Smooth muscle cell (in vitro differentiated cells): ENCODE results near the gene ARVCF. TPM values are rescaled to one million over a fixed set of nuclear protein-coding genes. Genes with fewer than 3 reads are reported as not detected.

Source experiments
- DNase-seq: peaks from one replicate; lab custom pipeline; 2025; ENCODE audit not compliant: unreplicated experiment; lab: John Stamatoyannopoulos, UW
- H2AFZ ChIP-seq: fragments of 200-600 bp; sonication (generic); 2 replicates; pipeline ENCODE4 v1.6.0; 2016; ENCODE audit warnings: antibody characterized with exemption, low read depth, mild to moderate bottlenecking
- H3F3A ChIP-seq: fragments of 200-600 bp; sonication (generic); 2 replicates; pipeline ENCODE4 v1.6.0; 2017; ENCODE audit warnings: antibody characterized with exemption, low read depth
- H3K27ac ChIP-seq: fragments of 200-600 bp; sonication (generic); 2 replicates; pipeline ENCODE4 v1.5.1; 2016; ENCODE audit warnings: low read depth, mild to moderate bottlenecking
- H3K27me3 ChIP-seq: fragments of 200-600 bp; sonication (generic); 2 replicates; pipeline ENCODE4 v1.6.1; 2016; ENCODE audit warnings: low read depth, mild to moderate bottlenecking
- H3K36me3 ChIP-seq: fragments of 200-600 bp; sonication (generic); 2 replicates; pipeline ENCODE4 v1.5.1; 2016; ENCODE audit warnings: low read depth
- H3K4me1 ChIP-seq: fragments of 200-600 bp; sonication (generic); 2 replicates; pipeline ENCODE4 v1.5.1; 2016; ENCODE audit warnings: low read depth
- H3K4me2 ChIP-seq: fragments of 200-600 bp; sonication (generic); 2 replicates; pipeline ENCODE4 v1.6.0; 2016; ENCODE audit warnings: mild to moderate bottlenecking
- H3K4me3 ChIP-seq: fragments of 200-600 bp; sonication (generic); 2 replicates; pipeline ENCODE4 v1.5.1; 2016; ENCODE audit warnings: mild to moderate bottlenecking
- H3K79me2 ChIP-seq: fragments of 200-600 bp; sonication (generic); 2 replicates; pipeline ENCODE4 v1.6.0; 2016; ENCODE audit warnings: low read depth, mild to moderate bottlenecking
- H3K9ac ChIP-seq: fragments of 200-600 bp; sonication (generic); 2 replicates; pipeline ENCODE4 v1.6.0; 2016; ENCODE audit warnings: low read depth
- H3K9me3 ChIP-seq: fragments of 200-600 bp; sonication (generic); replicated peaks from 2 replicates; pipeline ENCODE4 v1.5.1; 2016; ENCODE audit warnings: low read depth
- H4K20me1 ChIP-seq: fragments of 200-600 bp; sonication (generic); 2 replicates; pipeline ENCODE4 v1.6.0; 2016; ENCODE audit warnings: low read depth
- CTCF ChIP-seq: fragments of 200-600 bp; sonication (generic); IDR thresholded peaks from 2 replicates; pipeline ENCODE4 v1.5.1; 2017; ENCODE audit warnings: borderline replicate concordance, mild to moderate bottlenecking, antibody characterized with exemption; ENCODE audit not compliant: insufficient read depth, poor library complexity, severe bottlenecking
- WGBS: methylation state at CpG from one replicate; pipeline ENCODE4 v1.1.7; 2016; ENCODE audit warnings: low lambda C conversion rate; 5-methylcytosine and 5-hydroxymethylcytosine counted together
- polyA plus RNA-seq: library from polyadenylated mRNA; unstranded; fragments of >200 nt; fragmentation: Nextera tagmentation; extraction: Ambion mirVana; gene quantifications from 2 replicates; pipeline ENCODE4 v1.2.1, GENCODE V29; 2016
- total RNA-seq: library from RNA; depleted of rRNA; stranded (reverse); fragments of >200 nt; gene quantifications from 2 replicates; pipeline ENCODE4 v1.2.3, GENCODE V29; 2014

The ARVCF gene
- total and polyA plus RNA-seq, 2 experiments from 2014 or later = 5.4 to 10.6 TPM

DNA sequence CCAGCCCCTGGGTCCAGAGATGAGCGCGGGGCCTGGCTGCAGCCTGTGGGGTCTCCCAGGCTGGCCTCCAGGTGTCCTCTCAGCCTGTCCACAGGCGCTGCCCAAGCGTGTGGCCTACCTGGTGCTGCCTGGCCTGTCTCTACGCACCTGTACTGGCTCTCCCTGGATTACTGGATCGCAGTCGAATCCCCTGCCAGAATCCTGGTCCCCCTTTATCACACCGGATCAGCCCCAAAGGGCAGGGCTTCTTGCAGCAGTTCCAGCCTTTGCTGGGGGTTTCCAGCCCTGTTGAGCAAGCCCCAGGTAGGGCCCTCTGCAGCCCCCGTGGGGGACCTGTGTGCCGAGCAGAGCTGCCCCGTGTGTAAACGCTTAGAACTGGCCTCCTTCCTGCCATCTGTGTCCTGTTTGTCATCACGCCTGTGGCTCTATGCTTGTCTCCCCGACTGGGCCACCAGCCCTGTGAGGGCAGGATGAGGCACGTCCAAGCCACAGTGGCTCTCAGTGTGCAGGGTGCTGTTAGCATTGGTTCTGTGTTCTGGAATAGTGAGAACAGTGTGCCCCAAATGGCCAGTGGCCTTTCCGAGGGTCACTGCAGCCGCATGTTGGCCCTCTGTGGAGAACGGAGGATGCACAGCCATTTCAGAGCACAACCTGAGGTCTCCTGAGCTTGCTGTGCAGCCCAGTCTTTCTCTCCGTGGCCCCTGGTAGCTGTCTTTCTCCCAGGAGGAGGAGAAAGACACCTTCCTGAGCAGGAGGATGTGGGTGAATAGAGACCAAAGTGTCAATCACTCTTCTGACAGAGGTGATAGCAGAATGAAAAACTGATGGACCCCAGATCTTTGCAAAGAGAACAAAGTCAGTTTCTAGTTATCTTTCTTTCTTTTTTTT, 61.1 kb downstream of the ARVCF start:
- no peak overlapping the region for H2AFZ ChIP-seq
- H3K27ac ChIP-seq = no peak overlapping the region
- H3K79me2 ChIP-seq = no peaks in the 10 kb centered on the region
- H3K4me2 ChIP-seq = no peak overlapping the region
- H3K4me1 ChIP-seq = peaks cover 13% of the 10 kb centered on the region
- TF ChIP-seq CTCF = no peak
- no peaks in the 10 kb centered on the region for H4K20me1 ChIP-seq
- H3K27me3 ChIP-seq = no peaks in the 10 kb centered on the region
- H3K9me3 ChIP-seq = no peaks in the 10 kb centered on the region
- H3K36me3 ChIP-seq = no peaks in the 10 kb centered on the region
- DNase-seq = no peak
- H3K9ac ChIP-seq = no peak overlapping the region
- H3F3A ChIP-seq = no peaks in the 10 kb centered on the region
- H3K4me3 ChIP-seq = no peak overlapping the region
- 86% methylated on average over 19 of the region's 19 CpGs for WGBS

DNA sequence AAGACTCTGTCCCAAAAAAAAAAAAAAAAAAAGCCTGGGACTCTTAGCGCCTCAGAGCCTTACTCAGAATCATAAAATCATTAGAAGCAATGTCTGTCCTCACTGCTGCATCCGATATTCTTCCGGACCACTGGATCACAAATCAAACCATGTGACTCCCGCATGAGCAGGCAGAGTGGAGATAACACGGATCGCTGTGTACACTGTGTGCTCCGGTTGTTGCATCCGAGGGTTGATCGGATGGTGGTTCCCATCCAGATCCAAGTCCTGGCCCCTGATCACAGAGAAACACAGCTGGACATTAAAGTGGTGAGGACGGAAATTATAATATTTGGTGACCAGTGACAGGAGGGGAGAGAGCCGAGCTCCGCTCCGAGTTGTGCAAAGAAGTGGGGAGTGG, 65.3 kb downstream of the ARVCF start:
- Histone ChIP-seq H3K27me3 (no peaks in the 10 kb centered on the region), H3K9ac (no peak overlapping the region), H3K4me2 (no peak overlapping the region), H4K20me1 (no peaks in the 10 kb centered on the region), H3K27ac (no peak overlapping the region), H2AFZ (no peak overlapping the region), H3K4me3 (no peak overlapping the region), H3K36me3 (no peaks in the 10 kb centered on the region), H3K79me2 (no peaks in the 10 kb centered on the region), H3F3A (no peaks in the 10 kb centered on the region), H3K4me1 (peaks cover 10% of the 10 kb centered on the region), H3K9me3 (no peaks in the 10 kb centered on the region)
- DNase-seq = no peak
- 89% methylated on average over 13 of the region's 13 CpGs for WGBS
- no peak for TF ChIP-seq CTCF

DNA sequence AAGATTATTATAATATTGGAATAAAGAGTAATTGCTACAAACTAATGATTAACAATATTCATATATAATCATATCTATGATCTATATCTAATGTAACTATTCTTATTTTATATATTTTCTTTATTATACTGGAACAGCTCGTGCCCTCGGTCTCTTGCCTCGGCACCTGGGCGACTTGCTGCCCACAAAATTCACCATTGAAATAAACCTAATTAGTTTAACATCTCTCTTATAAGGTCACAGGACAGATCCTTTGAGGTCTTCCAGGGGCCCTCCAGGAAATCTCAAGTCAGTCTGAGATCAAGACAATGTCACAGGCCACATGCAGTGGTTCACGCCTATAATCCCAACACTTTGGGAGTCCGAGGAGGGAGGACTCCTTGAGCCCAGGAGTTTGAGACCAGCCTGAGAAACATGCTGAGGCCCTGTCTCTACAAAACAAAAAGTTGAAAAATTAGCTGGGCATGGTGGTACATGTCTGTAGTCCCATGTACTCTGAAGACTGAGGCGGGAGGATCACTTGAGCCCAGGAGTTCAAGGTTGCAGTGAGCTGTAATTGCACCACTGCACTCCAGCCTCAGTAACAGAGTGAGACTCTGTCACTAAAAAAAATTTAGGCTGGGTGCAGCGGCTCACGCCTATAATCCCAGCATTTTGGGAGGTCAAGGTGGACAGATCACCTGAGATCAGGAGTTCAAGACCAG, 68.4 kb downstream of the ARVCF start:
- Histone ChIP-seq H3K9ac (no peak overlapping the region), H3K79me2 (no peaks in the 10 kb centered on the region), H3K4me1 (peaks cover 13% of the 10 kb centered on the region), H3K27ac (no peak overlapping the region), H3K4me2 (no peak overlapping the region), H2AFZ (no peak overlapping the region), H3K27me3 (no peaks in the 10 kb centered on the region), H3F3A (peaks cover 1% of the 10 kb centered on the region), H3K9me3 (no peaks in the 10 kb centered on the region), H3K36me3 (no peaks in the 10 kb centered on the region), H3K4me3 (no peak overlapping the region), H4K20me1 (no peaks in the 10 kb centered on the region)
- 85% methylated on average over 9 of the region's 9 CpGs for WGBS
- no peak for DNase-seq
- no peak for TF ChIP-seq CTCF
